Liver (tissue), 9 donors: Measurements from ENCODE around the gene PER1. TPM values are rescaled to one million over a fixed set of nuclear protein-coding genes. Genes with fewer than 3 reads are reported as not detected.

Experiments
- DNase-seq: peaks from one replicate; pipeline ENCODE4 v3.0.0-alpha.2; 2017; ENCODE audit warnings: low spot score
- H3K27ac ChIP-seq, 2 donors: one replicate each; pipeline ENCODE4 v1.7.0; 2013; ENCODE audit warnings: inconsistent platforms in 2 of 2, low read length in 2 of 2, control low read depth in 1 of 2, low read depth in 1 of 2, mild to moderate bottlenecking in 1 of 2
- H3K27me3 ChIP-seq, 4 donors: one replicate each; pipeline versions ENCODE4 v1.6.1 to v1.7.0; 2013; ENCODE audit warnings: low read length in 3 of 4, inconsistent platforms in 1 of 4, mild to moderate bottlenecking in 1 of 4, moderate library complexity in 1 of 4; ENCODE audit not compliant: control insufficient read depth in 4 of 4, insufficient read depth in 4 of 4
- H3K36me3 ChIP-seq, 4 donors: one replicate each; pipeline versions ENCODE4 v1.6.1 to v1.7.0; 2013; ENCODE audit warnings: low read length in 3 of 4, mild to moderate bottlenecking in 3 of 4, low read depth in 1 of 4, moderate library complexity in 1 of 4; ENCODE audit not compliant: control insufficient read depth in 4 of 4, insufficient read depth in 3 of 4
- H3K4me1 ChIP-seq, 4 donors: one replicate each; pipeline versions ENCODE4 v1.6.1 to v1.7.0; 2013; ENCODE audit warnings: low read length in 3 of 4, mild to moderate bottlenecking in 3 of 4, moderate library complexity in 1 of 4; ENCODE audit not compliant: control insufficient read depth in 4 of 4, insufficient read depth in 4 of 4
- H3K4me3 ChIP-seq, 3 donors: one replicate each; pipeline versions ENCODE4 v1.6.1 to v1.7.0; 2013; ENCODE audit warnings: low read length in 3 of 3, control low read depth in 1 of 3, low read depth in 1 of 3, mild to moderate bottlenecking in 1 of 3
- H3K9ac ChIP-seq, 2 donors: one replicate each; pipeline ENCODE4 v1.7.0; 2013; ENCODE audit warnings: low read length in 2 of 2, mild to moderate bottlenecking in 2 of 2, moderate library complexity in 2 of 2, control low read depth in 1 of 2, low read depth in 1 of 2
- H3K9me3 ChIP-seq, 4 donors: one replicate each; pipeline versions ENCODE4 v1.6.1 to v1.7.0; 2013; ENCODE audit warnings: low read length in 3 of 4; ENCODE audit not compliant: control insufficient read depth in 4 of 4
- ATF3 ChIP-seq: IDR thresholded peaks from 2 replicates; pipeline ENCODE4 v1.6.1; 2016; ENCODE audit warnings: antibody characterized with exemption
- CTCF ChIP-seq: fragments of 150-350 bp; IDR thresholded peaks from 2 replicates; pipeline ENCODE4 v1.5.1; 2017; ENCODE audit warnings: improper control_type of control experiment, low read depth, low read length; ENCODE audit not compliant: missing input control
- EGR1 ChIP-seq, 2 donors: IDR thresholded peaks; 2 replicates each; pipeline ENCODE4 v1.6.1; 2016 to 2018; ENCODE audit warnings: antibody characterized with exemption in 2 of 2, low read depth in 2 of 2
- FOXA1 ChIP-seq: IDR thresholded peaks from 2 replicates; pipeline ENCODE4 v1.6.1; 2016; ENCODE audit warnings: antibody characterized with exemption
- FOXA2 ChIP-seq: IDR thresholded peaks from 2 replicates; pipeline ENCODE4 v1.6.1; 2016; ENCODE audit warnings: antibody characterized with exemption
- GABPA ChIP-seq, 2 donors: IDR thresholded peaks in 1 of 2; conservative IDR thresholded peaks in 1 of 2; 2 replicates each; pipeline ENCODE4 v1.6.1; 2016; ENCODE audit warnings: antibody characterized with exemption in 2 of 2, mild to moderate bottlenecking in 1 of 2, moderate library complexity in 1 of 2
- HNF4A ChIP-seq, 2 donors: conservative IDR thresholded peaks; 2 replicates each; pipeline ENCODE4 v1.6.1; 2016; ENCODE audit warnings: antibody characterized with exemption in 2 of 2, mild to moderate bottlenecking in 2 of 2
- HNF4G ChIP-seq: IDR thresholded peaks from 2 replicates; pipeline ENCODE4 v1.6.1; 2016; ENCODE audit warnings: antibody characterized with exemption
- JUND ChIP-seq, 2 donors: IDR thresholded peaks; 2 replicates each; pipeline ENCODE4 v1.6.1; 2016; ENCODE audit warnings: antibody characterized with exemption in 2 of 2
- MAX ChIP-seq: IDR thresholded peaks from 2 replicates; pipeline ENCODE4 v1.6.1; 2016; ENCODE audit warnings: antibody characterized with exemption
- NR2F2 ChIP-seq: IDR thresholded peaks from 2 replicates; pipeline ENCODE4 v1.6.1; 2016; ENCODE audit warnings: antibody characterized with exemption
- RAD21 ChIP-seq, 2 donors: IDR thresholded peaks; 2 replicates each; pipeline ENCODE4 v1.6.1; 2016; ENCODE audit warnings: antibody characterized with exemption in 2 of 2, mild to moderate bottlenecking in 2 of 2
- REST ChIP-seq: IDR thresholded peaks from 2 replicates; pipeline ENCODE4 v1.6.1; 2016; ENCODE audit warnings: antibody characterized with exemption, mild to moderate bottlenecking
- RXRA ChIP-seq, 2 donors: IDR thresholded peaks; 2 replicates each; pipeline ENCODE4 v1.6.1; 2017 to 2018; ENCODE audit warnings: antibody characterized with exemption in 2 of 2, mild to moderate bottlenecking in 1 of 2
- SP1 ChIP-seq: IDR thresholded peaks from 2 replicates; pipeline ENCODE4 v1.6.1; 2018; ENCODE audit warnings: antibody characterized with exemption, mild to moderate bottlenecking
- TAF1 ChIP-seq: conservative IDR thresholded peaks from 2 replicates; pipeline ENCODE4 v1.6.1; 2016; ENCODE audit warnings: antibody characterized with exemption, mild to moderate bottlenecking
- YY1 ChIP-seq: IDR thresholded peaks from 2 replicates; pipeline ENCODE4 v1.6.1; 2016; ENCODE audit warnings: antibody characterized with exemption, mild to moderate bottlenecking
- ZBTB33 ChIP-seq: IDR thresholded peaks from 2 replicates; pipeline ENCODE4 v1.6.1; 2016; ENCODE audit warnings: antibody characterized with exemption
- WGBS: extraction: QIAGEN DNeasy Blood & Tissue Kit; methylation state at CpG from one replicate; pipeline ENCODE4 v1.1.7; 2013; 5-methylcytosine and 5-hydroxymethylcytosine counted together
- polyA plus RNA-seq, 2 donors: library from polyadenylated mRNA; stranded (reverse) in 1 of 2; unstranded in 1 of 2; fragments of 200-250 nt in 1 of 2; fragments of >200 nt in 1 of 2; fragmentation: Nextera tagmentation in 1 of 2; extraction: Ambion mirVana in 1 of 2; gene quantifications; one replicate each; pipeline versions ENCODE4 v1.2.1 to v1.2.3, GENCODE V29; 2013 to 2015
- total RNA-seq, 2 donors: library from RNA; depleted of rRNA; stranded (reverse); fragments of >200 nt; gene quantifications; one replicate each; pipeline ENCODE4 v1.2.3, GENCODE V29; 2014
- donor health status: healthy.
- donor health status: healthy.
- donor health status: healthy.
- donor health status: healthy.
- donor health status: healthy.

The PER1 gene
- total and polyA plus RNA-seq, 4 donors: 10.1 to 71.6 (median 29.7) TPM

- no peak overlapping the region for H3K4me3 ChIP-seq
- WGBS: 80% methylated on average over 4 of the region's 4 CpGs
- TF ChIP-seq FOXA2: no peak
- TF ChIP-seq CTCF: no peak
- TF ChIP-seq EGR1 (IDR thresholded peaks at IDR 0.05; ENCODE audit: low read depth in 2 of 2): no peak
- TF ChIP-seq HNF4G: no peak
- no peak for TF ChIP-seq ZBTB33
- no peak for TF ChIP-seq RXRA (IDR thresholded peaks at IDR 0.05)
- no peak for TF ChIP-seq FOXA1
- no peak for TF ChIP-seq ATF3
- H3K27ac ChIP-seq: no peak overlapping the region
- peaks cover 2 to 10% (median 6%) of the 10 kb centered on the region in 4 donors for H3K36me3 ChIP-seq
- no peaks in the 10 kb centered on the region for H3K9me3 ChIP-seq
- DNase-seq: no peak
- no peaks in the 10 kb centered on the region for H3K27me3 ChIP-seq
- no peak overlapping the region for H3K9ac ChIP-seq
- peaks cover 11 to 59% (median 43%) of the 10 kb centered on the region in 4 donors for H3K4me1 ChIP-seq
Observed at GRCh38 chr17:8159459-8160223, 7.4 kb upstream of the PER1 start.

- WGBS: 60% methylated on average over 3 of the region's 3 CpGs
- no peak for TF ChIP-seq GABPA (IDR thresholded peaks at IDR 0.05 in 1 of 2, conservative IDR thresholded peaks at IDR 0.05 in 1 of 2)
- no peak for TF ChIP-seq YY1
- no peak for TF ChIP-seq JUND (IDR thresholded peaks at IDR 0.05)
- TF ChIP-seq REST: no peak
- TF ChIP-seq MAX: no peak
- no peak for TF ChIP-seq FOXA2
- no peak for TF ChIP-seq NR2F2
- no peak for TF ChIP-seq RXRA (IDR thresholded peaks at IDR 0.05)
- TF ChIP-seq CTCF: no peak
- no peak for TF ChIP-seq RAD21 (IDR thresholded peaks at IDR 0.05)
- no peak for TF ChIP-seq HNF4A (conservative IDR thresholded peaks at IDR 0.05)
- TF ChIP-seq ATF3: no peak
- TF ChIP-seq SP1: no peak
- no peak for TF ChIP-seq EGR1 (IDR thresholded peaks at IDR 0.05; ENCODE audit: low read depth in 2 of 2)
- TF ChIP-seq TAF1: no peak
- TF ChIP-seq HNF4G: no peak
- H3K4me1 ChIP-seq: peaks cover 10 to 56% (median 38%) of the 10 kb centered on the region in 4 donors
- H3K36me3 ChIP-seq: peaks cover 2 to 10% (median 6%) of the 10 kb centered on the region in 4 donors
- H3K27ac ChIP-seq: no peak overlapping the region
- no peaks in the 10 kb centered on the region for H3K9me3 ChIP-seq
- H3K27me3 ChIP-seq: no peaks in the 10 kb centered on the region
- no peak for DNase-seq
- H3K4me3 ChIP-seq: no peak overlapping the region
- H3K9ac ChIP-seq: no peak overlapping the region
Observed at GRCh38 chr17:8159032-8159400, 6.8 kb upstream of the PER1 start.
